H9 (cell line): Measurements from ENCODE around the gene NXN. TPM values are rescaled to one million over a fixed set of nuclear protein-coding genes. Genes with fewer than 3 reads are reported as not detected.
"Not testable (repeated sequence)": the region's sequence is repeated elsewhere in the genome, so short reads cannot be mapped to it uniquely, and the experiment has no call there.

Source experiments
- DNase-seq: peaks from one replicate; pipeline ENCODE4 v3.0.0-alpha.2; 2017
- H2AFZ ChIP-seq: one replicate; pipeline ENCODE4 v1.6.1; 2013; ENCODE audit warnings: mild to moderate bottlenecking, low read length, control low read depth, moderate library complexity
- H2AK5ac ChIP-seq: 2 replicates; pipeline ENCODE4 v1.6.1; 2013; ENCODE audit warnings: low read length, control low read depth, mixed read lengths; ENCODE audit not compliant: insufficient read length
- H2BK120ac ChIP-seq: one replicate; pipeline ENCODE4 v1.6.1; 2013; ENCODE audit warnings: low read depth, mild to moderate bottlenecking, low read length, control low read depth, inconsistent platforms; ENCODE audit not compliant: poor library complexity, severe bottlenecking
- H2BK12ac ChIP-seq: 2 replicates; pipeline ENCODE4 v1.6.1; 2013; ENCODE audit warnings: low read length, control low read depth, mixed read lengths, low read depth; ENCODE audit not compliant: insufficient read length
- H2BK15ac ChIP-seq: 2 replicates; pipeline ENCODE4 v1.6.1; 2013; ENCODE audit warnings: low read depth, low read length, control low read depth
- H2BK20ac ChIP-seq: one replicate; pipeline ENCODE4 v1.6.1; 2013; ENCODE audit warnings: low read depth, mild to moderate bottlenecking, low read length, control low read depth, inconsistent platforms; ENCODE audit not compliant: poor library complexity, severe bottlenecking
- H2BK5ac ChIP-seq: 2 replicates; pipeline ENCODE4 v1.6.1; 2013; ENCODE audit warnings: low read length, control low read depth, mixed read lengths; ENCODE audit not compliant: insufficient read length
- H3K14ac ChIP-seq: 2 replicates; pipeline ENCODE4 v1.6.1; 2013; ENCODE audit warnings: low read length, control low read depth; ENCODE audit not compliant: insufficient read depth
- H3K18ac ChIP-seq: 2 replicates; pipeline ENCODE4 v1.6.1; 2013; ENCODE audit warnings: low read depth, mild to moderate bottlenecking, mixed read lengths, low read length, control low read depth; ENCODE audit not compliant: insufficient read length
- H3K23ac ChIP-seq: 2 replicates; pipeline ENCODE4 v1.6.1; 2013; ENCODE audit warnings: low read length, control low read depth, mixed read lengths, low read depth; ENCODE audit not compliant: insufficient read length
- H3K23me2 ChIP-seq: 2 replicates; pipeline ENCODE4 v1.6.1; 2013; ENCODE audit warnings: low read depth, mild to moderate bottlenecking, mixed read lengths, low read length, control low read depth; ENCODE audit not compliant: insufficient read length, poor library complexity, severe bottlenecking
- H3K27ac ChIP-seq: 2 replicates; pipeline ENCODE4 v1.5.1; 2013; ENCODE audit warnings: low read length, control low read depth, mixed read lengths, low read depth; ENCODE audit not compliant: insufficient read length
- H3K27me3 ChIP-seq: 2 replicates; pipeline ENCODE4 v1.6.1; 2013; ENCODE audit warnings: low read length, control low read depth, inconsistent platforms; ENCODE audit not compliant: insufficient read depth
- H3K4ac ChIP-seq: 2 replicates; pipeline ENCODE4 v1.6.1; 2013; ENCODE audit warnings: low read depth, mild to moderate bottlenecking, control low read depth, inconsistent platforms, low read length, moderate library complexity
- H3K4me1 ChIP-seq: 2 replicates; pipeline ENCODE4 v1.6.1; 2013; ENCODE audit warnings: low read length, control low read depth, inconsistent platforms; ENCODE audit not compliant: insufficient read depth
- H3K4me2 ChIP-seq: 2 replicates; pipeline ENCODE4 v1.6.1; 2013; ENCODE audit warnings: low read length, control low read depth, mixed read lengths; ENCODE audit not compliant: insufficient read length, insufficient read depth
- H3K56ac ChIP-seq: 2 replicates; pipeline ENCODE4 v1.6.1; 2013; ENCODE audit warnings: low read depth, mild to moderate bottlenecking, mixed read lengths, low read length, control low read depth; ENCODE audit not compliant: insufficient read length
- H3K79me1 ChIP-seq: 2 replicates; pipeline ENCODE4 v1.6.1; 2013; ENCODE audit warnings: low read depth, mild to moderate bottlenecking, moderate library complexity, low read length, control low read depth, inconsistent platforms; ENCODE audit not compliant: insufficient read depth, poor library complexity, severe bottlenecking
- H3K79me2 ChIP-seq: 2 replicates; pipeline ENCODE4 v1.6.1; 2013; ENCODE audit warnings: low read length, control low read depth, inconsistent platforms; ENCODE audit not compliant: insufficient read depth
- H3K9ac ChIP-seq: 2 replicates; pipeline ENCODE4 v1.6.1; 2013; ENCODE audit warnings: low read length, control low read depth, mixed read lengths; ENCODE audit not compliant: insufficient read length; ENCODE audit errors: extremely low read depth
- H3K9me3 ChIP-seq: one replicate; pipeline ENCODE4 v1.6.1; 2013; ENCODE audit warnings: low read depth, low read length, inconsistent platforms; ENCODE audit not compliant: control insufficient read depth
- H3T11ph ChIP-seq: one replicate; pipeline ENCODE4 v1.6.1; 2013; ENCODE audit warnings: mild to moderate bottlenecking, low read length, control low read depth, inconsistent platforms
- H4K20me1 ChIP-seq: one replicate; pipeline ENCODE4 v1.6.1; 2013; ENCODE audit not compliant: control insufficient read depth, insufficient read length, insufficient read depth
- H4K5ac ChIP-seq: 2 replicates; pipeline ENCODE4 v1.6.1; 2013; ENCODE audit warnings: low read depth, mild to moderate bottlenecking, mixed read lengths, low read length, control low read depth; ENCODE audit not compliant: insufficient read length
- H4K8ac ChIP-seq: replicated peaks from 2 replicates; pipeline ENCODE4 v1.6.1; 2013; ENCODE audit warnings: low read length, control low read depth, mixed read lengths, low read depth; ENCODE audit not compliant: insufficient read length
- H4K91ac ChIP-seq: 2 replicates; pipeline ENCODE4 v1.6.1; 2013; ENCODE audit warnings: low read depth, mild to moderate bottlenecking, moderate library complexity, mixed read lengths, low read length, control low read depth; ENCODE audit not compliant: insufficient read length
- H3K27ac Mint-ChIP-seq, 3 experiments: 2 replicates in 2 of 3; 3 replicates in 1 of 3; pipeline ENCODE4 v1.8.0; 2020 to 2021; ENCODE audit warnings: mixed read lengths in 3 of 3, mild to moderate bottlenecking in 1 of 3, moderate library complexity in 1 of 3
- H3K27me3 Mint-ChIP-seq: 2 replicates; pipeline ENCODE4 v1.8.0; 2021; ENCODE audit warnings: low read depth, mild to moderate bottlenecking, moderate library complexity, mixed read lengths
- H3K36me3 Mint-ChIP-seq, 3 experiments: 2 replicates in 2 of 3; 3 replicates in 1 of 3; pipeline ENCODE4 v1.8.0; 2020 to 2021; ENCODE audit warnings: low read depth in 3 of 3, mixed read lengths in 3 of 3; ENCODE audit not compliant: insufficient read depth in 1 of 3
- H3K4me1 Mint-ChIP-seq, 2 experiments: 2 replicates each; pipeline ENCODE4 v1.8.0; 2020; ENCODE audit warnings: mixed read lengths in 2 of 2
- H3K4me3 Mint-ChIP-seq, 2 experiments: 2 replicates in 1 of 2; 3 replicates in 1 of 2; pipeline ENCODE4 v1.8.0; 2020 to 2021; ENCODE audit warnings: mild to moderate bottlenecking in 2 of 2, mixed read lengths in 2 of 2, moderate library complexity in 1 of 2
- H3K9me3 Mint-ChIP-seq, 2 experiments: 2 replicates in 1 of 2; 3 replicates in 1 of 2; pipeline ENCODE4 v1.8.0; 2020; ENCODE audit warnings: mild to moderate bottlenecking in 2 of 2, mixed read lengths in 2 of 2, moderate library complexity in 1 of 2
- WGBS: extraction: QIAGEN DNeasy Blood & Tissue Kit; methylation state at CpG from one replicate; pipeline ENCODE4 v1.1.7; 2013; ENCODE audit warnings: missing lambda C conversion rate, low lambda C conversion rate, mixed read lengths; ENCODE audit not compliant: insufficient read length; ENCODE audit errors: extremely low coverage; 5-methylcytosine and 5-hydroxymethylcytosine counted together
- total RNA-seq: library from RNA; stranded (reverse); gene quantifications from 2 replicates; pipeline ENCODE4 v1.2.1, GENCODE V29; 2021

NXN gene
- total RNA-seq, 1 experiment from 2014 or later: 93.6 TPM

DNA sequence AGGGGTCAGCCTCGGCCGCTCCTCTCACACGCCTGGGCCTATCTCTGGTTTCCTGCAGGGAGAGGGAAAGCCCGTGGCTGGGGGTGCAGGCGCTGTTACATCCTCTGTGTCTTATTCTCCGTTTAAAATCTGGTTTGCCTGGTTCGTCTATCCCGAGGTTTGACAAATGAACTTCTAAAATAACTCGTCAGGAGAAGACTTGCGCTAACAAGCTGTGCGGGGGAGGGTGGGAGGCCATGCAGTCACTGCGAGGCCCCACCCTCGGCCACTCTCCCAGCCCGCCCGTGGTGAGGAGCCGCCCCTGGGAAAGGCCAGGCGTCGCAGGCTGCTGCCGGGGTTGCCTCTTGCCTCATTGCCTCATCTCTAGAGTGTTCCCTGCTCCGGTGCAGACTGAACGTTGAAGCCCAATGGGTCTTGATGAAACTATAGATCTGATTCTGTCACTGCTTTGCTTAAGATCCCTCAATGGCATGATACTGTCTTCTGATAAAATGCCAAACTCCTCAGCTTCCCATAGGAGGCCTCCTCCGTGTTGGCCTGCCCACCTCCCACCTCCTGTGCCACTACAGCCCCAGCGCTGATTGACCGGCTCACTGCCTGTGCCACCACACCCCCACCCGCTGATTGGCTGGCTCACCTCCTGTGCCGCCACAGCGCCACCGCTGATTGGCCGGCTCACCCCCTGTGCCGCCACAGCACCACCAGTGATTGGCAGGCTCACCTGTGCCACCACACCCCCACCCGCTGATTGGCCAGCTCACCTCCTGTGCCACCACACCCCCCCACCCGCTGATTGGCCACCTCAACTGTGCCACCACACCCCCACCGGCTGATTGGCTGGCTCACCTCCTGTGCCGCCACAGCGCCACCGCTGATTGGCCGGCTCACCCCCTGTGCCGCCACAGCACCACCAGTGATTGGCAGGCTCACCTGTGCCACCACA lies 189.4 kb downstream of the NXN start:
- H3K23me2 ChIP-seq, H3K18ac ChIP-seq, H3K27ac ChIP-seq, H3K4ac ChIP-seq, H3K56ac ChIP-seq, H3K23ac ChIP-seq, H3K9me3 ChIP-seq, H3K14ac ChIP-seq, H3T11ph ChIP-seq, H3K9me3 Mint-ChIP-seq, H2BK15ac ChIP-seq, H3K79me1 ChIP-seq, H3K4me1 ChIP-seq, H4K20me1 ChIP-seq, H4K91ac ChIP-seq, H2BK5ac ChIP-seq, H3K9ac ChIP-seq, H3K4me2 ChIP-seq, H2BK12ac ChIP-seq, H3K27me3 ChIP-seq, H2AFZ ChIP-seq, H3K27me3 Mint-ChIP-seq, H2BK20ac ChIP-seq, H2AK5ac ChIP-seq, H3K4me3 Mint-ChIP-seq, H4K8ac ChIP-seq, H4K5ac ChIP-seq, H3K79me2 ChIP-seq, H2BK120ac ChIP-seq: not testable (repeated sequence)
- WGBS: no CpG with 5 or more reads among the region's 38 CpGs
- Mint-ChIP-seq H3K27ac (peak overlapping the region in 2 of 3 experiments; percentile 90 to 96; a peak in 5 of 7 replicates), H3K36me3 (peaks cover 22 to 56% (median 53%) of the 10 kb centered on the region in 3 experiments; a peak in 6 of 7 replicates), H3K4me1 (peaks cover 7 to 19% of the 10 kb centered on the region in 2 experiments)
- peak; percentile 98 for DNase-seq
